HG03558 (cell line): Measurements from ENCODE around the gene MYO1D.
"Not testable (repeated sequence)": the region's sequence is repeated elsewhere in the genome, so short reads cannot be mapped to it uniquely, and the experiment has no call there.

Source experiments
- ATAC-seq: cut with Tn5 transposase; IDR thresholded peaks from one replicate; pipeline ENCODE4 v1.9.1; 2021; ENCODE audit warnings: moderate number of reproducible peaks; ENCODE audit not compliant: unreplicated experiment; ENCODE audit errors: extremely low read depth

Gene MYO1D

DNA sequence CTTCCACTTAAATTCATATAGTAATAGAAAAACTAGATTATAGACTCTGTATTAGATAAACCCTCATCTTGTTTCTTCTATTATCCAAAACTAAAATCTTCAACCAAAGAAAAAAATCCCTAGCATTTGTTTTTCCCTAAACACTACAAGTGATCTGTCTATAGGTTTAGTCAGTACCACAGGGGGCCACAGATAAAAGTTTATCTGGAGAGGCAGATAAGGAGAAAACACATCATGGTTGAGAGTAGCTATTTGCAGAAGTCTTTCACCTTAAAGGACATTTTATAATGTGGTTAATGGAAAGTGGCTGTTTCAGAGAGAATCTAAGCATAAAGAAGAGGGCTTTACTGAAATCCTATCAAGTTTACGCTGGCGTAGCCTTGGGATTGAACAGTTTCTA lies 230.0 kb downstream of the MYO1D start:
- ATAC-seq = no peak

DNA sequence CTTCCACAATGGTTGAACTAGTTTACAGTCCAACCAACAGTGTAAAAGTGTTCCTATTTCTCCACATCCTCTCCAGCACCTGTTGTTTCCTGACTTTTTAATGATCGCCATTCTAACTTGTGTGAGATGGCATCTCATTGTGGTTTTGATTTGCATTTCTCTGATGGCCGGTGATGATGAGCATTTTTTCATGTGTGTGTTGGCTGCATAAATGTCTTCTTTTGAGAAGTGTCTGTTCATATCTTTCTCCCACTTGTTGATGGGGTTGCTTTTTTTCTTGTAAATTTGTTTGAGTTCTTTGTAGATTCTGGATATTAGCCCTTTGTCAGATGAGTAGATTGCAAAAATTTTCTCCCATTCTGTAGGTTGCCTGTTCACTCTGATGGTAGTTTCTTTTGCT lies 235.4 kb downstream of the MYO1D start:
- not testable (repeated sequence) for ATAC-seq

DNA sequence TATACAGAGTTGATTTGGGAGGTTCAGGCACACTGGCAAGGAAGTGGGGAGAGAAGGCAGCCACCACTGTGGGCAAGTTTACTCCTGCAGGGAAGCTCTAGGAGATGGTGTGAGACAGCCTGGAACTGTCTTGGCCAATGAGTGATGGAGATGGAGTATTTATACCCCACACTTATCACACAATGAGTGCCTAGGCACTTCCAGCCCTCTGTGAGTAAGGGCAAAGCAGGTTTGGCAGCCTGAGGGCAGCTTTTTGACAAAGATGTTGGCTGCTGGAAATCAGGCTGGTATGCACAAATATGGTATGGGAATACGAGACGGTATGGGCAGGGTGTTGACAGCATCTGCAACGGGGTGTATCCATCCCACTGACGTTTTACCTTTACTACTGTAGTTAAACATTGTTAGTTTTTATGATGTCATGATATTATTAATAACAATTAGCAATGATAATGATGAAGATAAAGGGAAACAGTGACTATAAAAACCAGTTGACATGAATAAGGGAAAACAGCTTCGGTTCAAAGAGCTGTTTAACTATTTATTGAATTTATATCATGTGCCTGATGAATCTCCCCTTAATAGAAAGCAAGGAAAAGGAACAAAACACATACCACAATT lies 240.2 kb downstream of the MYO1D start:
- no peak for ATAC-seq

DNA sequence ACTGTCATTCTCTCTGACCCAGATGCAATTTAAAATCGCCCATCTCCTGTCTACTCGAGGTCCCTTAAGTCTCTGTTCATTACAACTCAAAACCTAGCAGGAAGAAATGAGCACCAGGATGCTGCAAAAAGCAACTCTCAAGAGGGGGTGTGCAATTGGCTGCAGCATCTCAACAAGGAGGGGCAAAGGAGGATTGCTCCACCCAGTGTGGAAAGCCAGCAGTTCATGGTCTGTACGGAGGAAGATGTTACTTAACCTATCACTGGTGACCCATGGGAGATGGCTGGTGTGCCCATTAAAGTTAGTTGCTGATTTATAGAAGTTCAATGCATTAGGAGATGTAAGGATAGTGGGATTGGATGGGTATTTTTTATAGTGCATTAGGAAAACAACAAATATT lies 242.8 kb downstream of the MYO1D start:
- no peak for ATAC-seq

DNA sequence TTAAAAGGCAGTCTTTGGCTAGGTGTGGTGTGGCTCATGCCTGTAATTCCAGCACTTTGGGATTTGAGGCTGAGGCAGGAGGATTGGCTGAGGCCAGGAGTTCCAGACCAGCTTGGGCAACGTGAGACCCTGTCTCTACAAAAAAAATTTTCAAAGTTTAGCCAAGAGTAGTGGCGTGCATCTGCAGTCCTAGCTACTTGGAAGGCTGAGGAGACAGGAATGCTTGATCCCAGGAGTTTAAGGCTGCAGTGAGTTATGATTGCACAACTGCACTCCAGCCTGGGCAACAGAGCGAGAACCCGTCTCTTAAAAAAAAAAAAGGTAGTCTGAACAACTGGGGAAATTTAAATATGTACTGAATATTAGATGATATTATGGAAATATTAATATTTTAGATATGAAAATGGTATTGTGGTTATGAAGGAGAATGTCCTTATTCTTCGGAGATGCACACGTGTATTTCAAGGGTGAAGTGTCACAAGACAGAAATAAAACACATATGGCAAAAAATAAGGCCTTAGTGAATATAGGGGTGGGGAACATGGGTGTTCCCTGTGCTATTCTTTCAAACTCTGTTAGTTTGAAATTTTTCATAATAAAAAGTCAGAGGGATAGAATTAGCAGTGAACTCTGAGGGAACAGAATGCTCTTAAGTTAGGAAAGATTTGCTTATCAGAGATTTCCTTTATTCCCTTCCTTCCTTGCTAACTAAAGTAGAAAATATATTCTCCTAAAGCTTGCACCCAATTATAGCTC lies 245.4 kb downstream of the MYO1D start:
- ATAC-seq = no peak

DNA sequence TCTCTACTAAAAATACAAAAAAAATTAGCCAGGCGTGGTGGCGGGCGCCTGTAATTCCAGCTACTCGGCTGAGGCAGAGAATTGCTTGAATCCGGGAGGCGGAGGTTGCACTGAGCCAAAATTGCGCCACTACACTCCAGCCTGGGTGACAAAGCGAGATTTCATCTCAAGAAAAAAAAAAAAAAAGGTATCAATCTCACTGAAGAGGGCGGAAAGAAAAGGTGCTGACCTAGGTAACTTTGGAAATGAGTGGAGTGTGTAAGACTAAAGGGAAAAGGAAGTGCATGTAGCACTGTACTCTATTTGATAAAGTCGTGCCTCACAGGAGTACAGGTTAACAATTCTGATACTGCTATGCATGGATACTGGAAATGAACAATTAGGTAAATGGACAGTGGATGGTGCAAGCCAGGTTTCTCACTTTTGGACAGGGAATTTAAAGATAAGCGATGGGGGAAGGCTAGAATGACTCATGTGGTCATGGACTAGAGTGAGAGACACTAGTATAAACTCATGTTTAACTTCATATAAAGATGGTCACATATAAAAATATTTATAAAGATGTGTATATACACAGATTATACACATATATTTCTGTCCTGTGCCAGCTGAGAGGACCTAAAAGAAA lies 247.2 kb downstream of the MYO1D start:
- ATAC-seq = no peak

DNA sequence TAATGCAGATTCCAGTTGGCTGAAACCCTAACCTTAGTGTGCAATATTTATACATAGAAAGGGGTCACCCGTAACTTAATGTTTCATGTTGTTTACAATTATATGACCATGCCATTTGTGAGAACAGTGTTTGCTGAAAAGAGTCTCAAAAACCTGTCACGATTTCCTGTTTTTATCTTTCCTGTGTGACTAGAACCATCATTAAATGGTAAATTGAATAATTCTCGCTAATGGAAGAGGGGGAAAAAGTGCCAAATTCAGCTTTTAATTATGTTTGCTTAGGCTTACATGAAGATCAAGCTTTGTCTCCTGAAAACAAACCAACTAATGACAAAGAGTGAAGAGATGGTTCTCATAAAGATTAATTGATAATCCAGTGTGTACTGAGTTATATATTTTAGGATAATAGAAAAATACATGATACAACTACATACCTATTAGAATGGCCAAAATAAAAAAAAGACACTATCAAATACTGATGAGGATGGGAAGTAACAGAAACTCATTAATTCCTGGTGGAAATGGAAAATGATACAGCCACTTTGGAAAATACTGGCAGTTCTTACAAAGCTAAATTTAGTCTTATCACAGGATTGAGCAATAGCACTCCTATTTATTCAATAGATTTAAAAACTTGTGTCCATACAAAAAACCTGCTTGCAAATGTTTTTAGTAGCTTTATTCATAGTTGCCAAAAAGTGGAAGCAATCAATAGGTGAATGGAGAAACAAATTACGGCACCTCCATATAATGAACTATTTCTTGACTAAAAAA lies 248.5 kb downstream of the MYO1D start:
- no peak for ATAC-seq

DNA sequence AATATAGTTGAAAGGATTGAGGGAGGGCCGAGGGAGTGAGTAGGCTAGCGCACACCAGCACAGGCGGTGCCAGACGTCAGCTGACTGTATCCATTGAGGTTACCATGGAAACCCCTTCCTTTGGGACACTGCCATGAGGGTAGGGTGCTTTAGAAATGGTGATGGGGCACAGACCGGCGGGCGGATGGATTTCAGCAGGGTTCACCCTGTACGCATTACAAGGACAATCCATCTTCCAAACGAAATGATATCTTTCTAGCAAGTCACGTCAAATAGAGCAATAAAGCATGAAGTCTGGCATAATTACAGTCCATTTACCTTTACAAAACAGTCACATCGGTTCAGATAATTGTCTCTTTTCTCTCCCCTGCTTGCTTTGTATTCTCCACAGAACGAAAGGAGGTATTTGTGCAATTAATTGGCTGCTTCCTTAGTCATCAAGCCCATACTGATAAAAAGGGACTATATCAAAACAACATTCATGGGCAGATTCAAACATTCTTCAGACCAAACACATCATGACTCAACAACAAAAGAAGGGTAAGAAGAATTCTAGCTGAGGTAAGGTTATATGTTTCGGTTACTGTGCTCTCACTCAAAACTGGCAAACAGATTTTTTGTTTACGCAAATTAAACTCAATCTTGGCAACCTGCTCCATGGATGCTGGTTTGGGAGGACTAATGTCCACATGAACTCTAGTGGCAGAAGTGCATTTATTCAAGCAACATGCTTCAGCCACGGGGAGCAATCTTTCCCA lies 249.5 kb downstream of the MYO1D start:
- ATAC-seq = no peak

DNA sequence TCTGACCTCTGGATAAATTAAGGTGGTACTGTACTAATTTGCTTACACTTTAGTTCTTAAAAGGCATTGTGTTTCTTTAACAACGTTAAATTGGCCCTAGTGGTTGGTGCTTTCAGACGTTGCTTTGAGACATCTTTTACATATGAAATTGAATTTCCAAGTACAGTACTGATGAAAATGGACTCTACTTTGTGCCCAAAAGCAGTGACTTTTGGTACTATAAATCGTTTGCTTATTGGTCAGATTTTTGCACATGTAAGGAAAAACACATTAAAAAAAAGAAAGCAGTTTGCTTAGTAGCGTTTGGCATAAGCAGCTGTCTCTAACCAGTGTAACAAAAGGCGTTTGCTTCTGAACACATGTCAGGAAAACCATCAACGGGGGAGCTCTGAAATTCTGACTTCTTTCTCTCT lies 250.5 kb downstream of the MYO1D start:
- no peak for ATAC-seq

DNA sequence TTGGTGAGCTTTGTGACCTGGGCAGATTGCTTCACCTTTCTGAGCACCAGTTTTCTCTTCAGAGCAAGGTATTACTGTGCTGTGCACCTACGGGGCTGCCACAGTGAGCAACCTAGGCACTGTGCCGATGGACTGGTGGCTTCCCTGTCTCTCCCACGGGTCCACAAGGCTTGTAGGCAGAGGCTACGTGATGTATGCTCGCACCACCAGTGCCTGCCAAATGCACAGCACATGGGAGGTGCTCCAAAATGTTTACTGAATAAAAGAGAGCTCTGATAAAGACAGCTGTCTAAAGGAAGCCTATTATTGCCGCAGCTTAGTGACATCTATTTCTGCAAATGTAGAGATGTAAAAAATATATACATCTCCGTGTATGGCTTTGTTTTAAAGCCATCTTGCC lies 251.0 kb downstream of the MYO1D start:
- ATAC-seq = no peak

DNA sequence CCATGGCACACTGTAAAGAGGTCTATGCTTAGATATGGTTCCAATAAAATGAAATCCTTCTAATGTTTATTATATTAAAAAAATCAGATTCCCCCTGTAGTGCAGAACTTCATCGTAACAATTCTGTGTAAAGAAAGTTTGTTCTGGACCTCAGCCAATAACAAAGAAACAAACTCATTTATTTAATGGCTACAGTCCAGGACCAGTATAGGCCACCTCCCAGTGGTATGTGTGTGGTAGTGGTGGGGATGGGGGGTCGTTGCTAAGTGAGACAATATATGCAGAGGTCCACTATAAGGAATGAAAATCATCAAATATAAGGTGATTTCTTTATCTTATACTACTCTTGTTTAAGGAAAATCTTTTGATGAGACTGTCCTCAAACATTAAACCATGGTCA lies 253.7 kb downstream of the MYO1D start:
- ATAC-seq = no peak

DNA sequence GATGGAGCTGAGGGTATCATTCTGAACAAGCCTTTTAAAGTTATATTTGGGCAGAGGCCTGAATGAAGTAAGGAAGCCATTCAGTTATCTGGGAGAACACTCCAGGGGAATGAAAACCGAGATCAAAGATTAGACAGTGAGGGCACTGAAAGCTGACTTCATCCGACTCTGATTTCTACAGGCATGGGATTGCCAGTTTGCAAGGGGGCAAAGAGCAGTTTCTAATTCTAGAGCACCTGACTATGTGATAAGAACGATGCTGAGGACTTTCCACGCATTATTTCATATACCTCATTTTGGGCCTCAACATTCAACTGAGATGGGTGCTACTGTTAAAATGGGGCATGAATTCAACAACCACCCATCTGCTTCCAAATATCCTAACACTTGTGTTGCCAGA lies 254.4 kb downstream of the MYO1D start:
- ATAC-seq = no peak

DNA sequence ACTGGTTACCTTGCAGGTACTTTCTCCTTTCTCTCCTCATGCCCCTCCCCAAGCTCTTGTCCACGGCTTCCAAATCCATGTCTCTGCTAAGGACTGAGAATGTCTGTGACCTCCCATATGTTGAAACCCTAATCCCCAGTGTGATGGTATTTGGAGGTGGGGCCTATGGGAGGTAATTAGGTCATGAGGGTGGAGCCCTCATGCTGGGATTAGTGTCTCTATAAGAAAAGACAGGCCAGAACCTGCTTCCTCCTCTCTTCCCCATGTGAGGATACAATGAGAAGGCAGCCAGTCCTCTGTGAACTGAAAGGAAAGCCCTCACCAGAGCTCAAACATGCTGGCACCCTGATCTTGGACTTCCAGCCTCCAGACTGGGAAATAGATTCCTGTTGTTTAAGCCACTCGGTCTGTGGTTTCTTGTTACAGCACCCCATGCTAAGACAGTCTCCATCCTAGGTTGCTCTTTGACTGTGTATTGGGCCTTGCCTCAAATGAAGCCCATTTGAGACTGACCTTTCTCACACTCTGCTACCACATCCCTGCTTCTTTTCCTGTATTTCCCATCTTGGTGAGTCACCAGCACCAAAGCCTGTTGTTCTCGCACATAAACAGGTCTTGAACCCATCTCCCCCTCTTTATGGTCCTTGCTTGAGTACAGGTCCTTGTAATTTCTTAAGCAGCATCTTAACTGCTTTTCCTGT lies 255.2 kb downstream of the MYO1D start:
- ATAC-seq = no peak

DNA sequence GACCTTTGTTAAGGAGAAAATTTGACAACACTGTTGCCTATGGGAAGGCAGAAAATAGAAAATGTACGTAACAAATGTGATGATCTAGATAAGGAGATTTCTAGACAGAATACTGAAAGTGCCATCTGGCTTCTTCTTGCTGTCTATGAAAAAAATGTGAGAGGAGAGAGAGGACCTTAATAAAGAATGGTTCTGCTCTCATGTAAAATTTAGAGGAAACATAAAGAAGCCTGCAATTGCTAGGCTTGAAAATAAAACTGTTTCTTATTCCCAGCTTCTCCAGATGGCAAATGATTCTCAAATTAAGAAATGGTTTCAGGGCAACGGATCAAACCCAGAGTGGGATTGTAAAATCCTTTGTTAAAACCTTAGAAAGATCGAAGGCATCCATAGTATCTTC lies 261.6 kb downstream of the MYO1D start:
- no peak for ATAC-seq

DNA sequence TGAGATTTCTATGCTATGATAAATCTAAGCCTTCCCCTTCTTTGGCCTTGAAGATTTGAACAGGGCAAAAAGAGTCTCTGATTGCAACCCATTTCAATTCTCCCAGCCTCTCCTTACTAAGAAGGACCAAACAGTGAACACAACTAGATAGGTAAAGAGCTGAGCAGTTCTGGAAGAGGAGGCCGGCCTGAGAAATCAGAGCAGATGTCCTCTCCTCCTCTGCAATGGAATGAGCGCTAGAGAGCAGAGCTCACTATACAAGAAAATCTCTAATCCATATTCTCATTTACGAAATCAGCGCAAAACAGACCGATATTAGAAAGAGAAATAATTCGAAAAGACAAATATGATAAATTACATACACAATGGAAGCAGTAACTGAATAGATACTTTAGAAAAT lies 266.0 kb downstream of the MYO1D start:
- no peak for ATAC-seq

DNA sequence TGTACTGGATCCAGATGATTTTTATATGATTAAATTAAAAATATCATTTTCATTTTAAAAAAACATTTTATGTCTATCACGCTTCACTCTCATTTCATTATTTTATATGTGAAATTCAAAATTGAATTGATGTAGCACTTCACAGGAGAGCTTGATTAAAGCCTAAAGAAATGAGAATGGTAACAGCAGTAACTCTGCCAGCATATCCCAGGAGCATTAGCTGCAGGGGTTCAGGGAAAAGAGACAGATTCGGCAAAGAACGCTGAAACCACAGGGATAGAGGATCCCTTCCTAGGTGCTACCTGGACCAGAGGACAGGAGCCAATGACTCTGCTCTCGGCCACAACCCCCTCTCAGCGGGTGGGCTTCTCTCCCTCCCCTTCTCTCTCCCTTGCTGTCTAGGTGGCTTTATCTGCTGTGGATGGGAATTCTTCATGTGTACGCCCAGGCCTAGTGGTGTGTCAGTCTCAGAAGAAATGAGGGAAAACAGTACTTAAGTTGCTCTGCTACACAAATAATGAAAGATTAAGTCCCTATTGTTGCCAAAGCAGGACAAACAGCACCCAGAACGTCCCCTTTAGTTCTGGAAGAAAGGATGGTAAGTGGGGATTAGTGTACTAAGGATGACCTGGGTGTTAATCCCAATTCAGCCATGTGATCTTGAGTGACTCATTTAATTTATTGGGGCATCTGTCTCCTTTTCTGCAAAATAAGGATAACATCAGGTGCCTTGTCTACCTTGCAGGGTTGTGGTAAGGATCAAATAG lies 266.9 kb downstream of the MYO1D start:
- no peak for ATAC-seq

DNA sequence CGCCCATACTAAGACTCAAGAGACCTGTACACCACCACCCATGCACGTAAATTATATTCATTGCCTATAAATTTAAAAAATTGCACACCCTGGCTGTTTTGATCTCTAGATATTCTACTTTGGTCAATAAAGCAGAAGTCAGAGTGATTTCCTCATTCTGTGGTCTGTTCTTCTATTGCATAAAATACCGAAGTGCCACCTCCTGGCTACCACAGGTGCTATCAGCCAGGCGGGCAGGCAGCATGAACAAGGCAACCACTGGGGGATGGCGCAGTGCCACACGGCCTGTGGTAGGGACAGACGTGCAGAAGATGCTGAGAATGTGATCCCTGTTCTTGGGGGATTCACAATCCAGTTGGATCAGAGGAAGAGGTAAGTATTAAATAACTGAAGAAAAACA lies 267.8 kb downstream of the MYO1D start:
- ATAC-seq = no peak

DNA sequence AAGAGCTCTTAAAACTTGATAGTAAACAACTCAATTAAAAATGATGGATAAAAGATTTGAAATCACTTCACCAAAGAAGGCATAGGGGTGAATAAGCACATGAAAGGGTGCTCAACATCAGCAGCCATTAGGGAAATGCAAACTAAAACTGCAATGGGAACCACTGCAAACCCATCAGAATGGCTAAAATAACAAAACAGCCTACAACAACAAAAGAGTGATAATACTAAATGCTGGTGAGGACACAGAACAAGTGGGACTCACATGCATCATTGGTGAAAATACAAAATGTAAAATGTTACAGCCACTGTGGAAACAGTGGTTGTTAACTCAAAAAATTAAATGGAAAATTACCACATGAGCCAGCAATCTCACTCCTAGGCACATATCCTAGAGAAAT lies 268.7 kb downstream of the MYO1D start:
- no peak for ATAC-seq

DNA sequence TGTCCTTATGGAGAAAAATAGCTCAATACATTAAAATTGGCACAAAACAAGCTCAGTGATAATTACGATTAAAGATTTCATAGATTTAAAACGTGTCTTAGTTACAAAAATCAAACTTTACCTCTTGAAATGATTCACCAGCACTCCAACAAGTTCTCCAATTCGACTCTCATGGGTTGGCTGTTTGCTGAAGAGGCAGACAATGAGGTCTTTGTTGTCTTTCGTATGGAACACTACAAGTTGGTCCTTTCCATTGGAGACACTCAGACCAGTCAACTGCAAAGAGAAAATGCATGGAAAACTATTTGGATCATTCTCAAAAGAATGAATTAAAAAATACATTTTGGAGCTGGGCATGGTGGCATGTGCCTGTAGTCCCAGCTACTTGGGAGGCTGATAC lies 272.0 kb downstream of the MYO1D start:
- ATAC-seq = no peak
